Ascending aorta (tissue), 2 donors: ENCODE measurements around the gene CRIP2. TPM values are rescaled to one million over a fixed set of nuclear protein-coding genes. Genes with fewer than 3 reads are reported as not detected.
A peak's percentile ranks its signal among the peaks of the same experiment; 100 is the strongest.

Experiments used
- DNase-seq, 2 donors: peaks; one replicate each; pipeline ENCODE4 v3.0.0-alpha.2; 2019; ENCODE audit warnings: low spot score in 2 of 2
- H3K27ac ChIP-seq, 2 donors: fragments of 200-600 bp; sonication (generic); one replicate each; pipeline ENCODE4 v1.5.1; 2016 to 2017; ENCODE audit warnings: mild to moderate bottlenecking in 1 of 2
- H3K27me3 ChIP-seq: fragments of 200-600 bp; sonication (generic); one replicate; pipeline ENCODE4 v1.5.1; 2017
- H3K36me3 ChIP-seq, 2 donors: fragments of 200-600 bp; sonication (generic); one replicate each; pipeline ENCODE4 v1.5.1; 2016
- H3K4me1 ChIP-seq, 2 donors: fragments of 200-600 bp; sonication (generic); one replicate each; pipeline ENCODE4 v1.5.1; 2016 to 2017; ENCODE audit warnings: mild to moderate bottlenecking in 1 of 2
- H3K4me3 ChIP-seq, 2 donors: fragments of 200-600 bp; sonication (generic); one replicate each; pipeline ENCODE4 v1.5.1; 2016 to 2017; ENCODE audit warnings: mild to moderate bottlenecking in 1 of 2
- H3K9me3 ChIP-seq, 2 donors: fragments of 200-600 bp; sonication (generic); one replicate each; pipeline ENCODE4 v1.5.1; 2016
- CTCF ChIP-seq, 3 experiments: fragments of 200-600 bp in 2 of 3; fragments of 450-650 bp in 1 of 3; sonication (generic) in 2 of 3; IDR thresholded peaks; one replicate each; pipeline ENCODE4 v1.5.1; 2016 to 2019; ENCODE audit warnings: antibody characterized with exemption in 3 of 3, mild to moderate bottlenecking in 1 of 3, moderate library complexity in 1 of 3
- intact Hi-C: fragments of 100-400 bp; cut with DNase I; formaldehyde crosslinking; loops from one replicate; pipeline ENCODE4 v1.15.1; 2023
- total RNA-seq: library from RNA; depleted of rRNA; stranded (reverse); fragments of >200 nt; gene quantifications from one replicate; pipeline ENCODE4 v1.1.0, GENCODE V29; 2016

CRIP2 gene
- total RNA-seq, 1 donor from 2014 or later, result 665 TPM

DNA sequence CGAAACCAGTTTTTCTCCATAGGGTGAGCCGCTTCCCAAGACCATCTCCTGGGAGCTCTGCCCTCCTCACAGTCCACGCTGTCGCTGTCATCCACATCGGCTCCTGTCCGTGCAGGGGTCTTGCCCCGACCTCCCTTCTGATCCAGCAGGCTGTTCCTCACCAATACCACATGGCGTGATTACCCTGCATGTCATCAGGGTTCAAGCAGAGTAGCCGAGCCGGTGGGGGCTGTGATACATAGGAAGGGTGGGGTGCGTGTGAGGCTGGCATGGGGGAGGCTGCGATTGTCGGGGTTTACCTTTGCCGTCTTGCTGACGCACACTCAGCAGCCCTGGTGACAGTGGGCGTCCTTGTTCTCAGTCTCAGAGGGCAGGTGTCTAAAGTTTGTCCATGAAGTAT lies 33.4 kb downstream of the CRIP2 start:
- Histone ChIP-seq H3K27me3 (no peaks in the 10 kb centered on the region), H3K36me3 (no peaks in the 10 kb centered on the region), H3K4me3 (no peak overlapping the region), H3K4me1 (no peaks in the 10 kb centered on the region), H3K9me3 (no peaks in the 10 kb centered on the region), H3K27ac (no peak overlapping the region)
- intact Hi-C loops, result no loop called here
- no peak for DNase-seq
- no peak for TF ChIP-seq CTCF (IDR thresholded peaks at IDR 0.05)

- no peak for DNase-seq
- no peak overlapping the region for H3K27ac ChIP-seq
Observed at GRCh38 chr14:105508601-105509000, 34.0 kb downstream of the CRIP2 start.

GRCh38 chr14:105517096-105517495 lies 42.5 kb downstream of the CRIP2 start:
- Histone ChIP-seq H3K4me3 (no peak overlapping the region), H3K27ac (no peak overlapping the region), H3K36me3 (no peaks in the 10 kb centered on the region), H3K4me1 (no peaks in the 10 kb centered on the region), H3K27me3 (no peaks in the 10 kb centered on the region), H3K9me3 (no peaks in the 10 kb centered on the region)
- DNase-seq, result no peak
- intact Hi-C loops, result no loop called here
- TF ChIP-seq CTCF (IDR thresholded peaks at IDR 0.05), result no peak

More at GRCh38 chr14:105508601-105509000, 34.0 kb downstream of the CRIP2 start:
- Histone ChIP-seq H3K27me3 (no peaks in the 10 kb centered on the region), H3K4me3 (no peak overlapping the region), H3K4me1 (no peaks in the 10 kb centered on the region), H3K9me3 (no peaks in the 10 kb centered on the region), H3K36me3 (no peaks in the 10 kb centered on the region)
- TF ChIP-seq CTCF (IDR thresholded peaks at IDR 0.05), result no peak
- intact Hi-C loops, result no loop called here

- DNase-seq, result no peak
- intact Hi-C loops, result no loop called here
- H3K36me3 ChIP-seq, result no peaks in the 10 kb centered on the region
- no peak overlapping the region for H3K27ac ChIP-seq
- no peak overlapping the region for H3K4me3 ChIP-seq
- no peaks in the 10 kb centered on the region for H3K4me1 ChIP-seq
- no peaks in the 10 kb centered on the region for H3K27me3 ChIP-seq
- H3K9me3 ChIP-seq, result no peaks in the 10 kb centered on the region
- TF ChIP-seq CTCF (IDR thresholded peaks at IDR 0.05), result no peak
Observed at GRCh38 chr14:105519946-105520698, 45.5 kb downstream of the CRIP2 start.

DNA sequence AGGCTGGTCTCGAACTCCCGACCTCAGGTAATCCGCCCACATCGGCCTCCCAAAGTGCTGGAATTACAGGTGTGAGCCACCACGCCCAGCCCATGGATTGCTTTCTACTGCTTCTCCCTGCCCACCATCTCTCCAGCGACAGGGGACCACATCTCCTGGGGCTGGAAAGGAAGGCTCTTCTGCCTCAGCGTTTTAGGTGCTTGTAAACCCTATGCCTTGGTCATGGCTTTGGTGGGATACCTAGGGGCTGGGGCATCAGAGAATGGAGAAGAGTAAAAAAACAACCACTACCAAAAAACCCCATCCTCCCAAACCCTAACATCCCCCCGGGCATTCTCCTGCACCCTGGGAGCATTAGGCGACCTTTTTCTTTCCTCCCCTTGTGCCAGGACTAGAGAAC lies 50.7 kb downstream of the CRIP2 start:
- peak overlapping the region; percentile 40 to 55 for H3K27ac ChIP-seq

More for the DNA sequence above, 50.7 kb downstream of the CRIP2 start:
- intact Hi-C loops, result loop anchor here (5.0 kb wide), 1 partner anchor 433 kb away; no protein-coding TSS in a partner anchor
- TF ChIP-seq CTCF (IDR thresholded peaks at IDR 0.05), result no peak
- Histone ChIP-seq H3K36me3 (no peaks in the 10 kb centered on the region), H3K4me1 (peaks cover 12 to 21% of the 10 kb centered on the region in 2 donors), H3K4me3 (no peak overlapping the region), H3K9me3 (no peaks in the 10 kb centered on the region), H3K27me3 (no peaks in the 10 kb centered on the region)
- DNase-seq, result no peak
